HG02840 (cell line): ENCODE results near the gene SPON1.

Experiments used
- ATAC-seq: cut with Tn5 transposase; IDR thresholded peaks from one replicate; pipeline ENCODE4 v1.9.1; 2021; ENCODE audit warnings: mild to moderate bottlenecking, moderate library complexity, moderate number of reproducible peaks; ENCODE audit not compliant: unreplicated experiment, low FRiP score

The SPON1 gene

DNA sequence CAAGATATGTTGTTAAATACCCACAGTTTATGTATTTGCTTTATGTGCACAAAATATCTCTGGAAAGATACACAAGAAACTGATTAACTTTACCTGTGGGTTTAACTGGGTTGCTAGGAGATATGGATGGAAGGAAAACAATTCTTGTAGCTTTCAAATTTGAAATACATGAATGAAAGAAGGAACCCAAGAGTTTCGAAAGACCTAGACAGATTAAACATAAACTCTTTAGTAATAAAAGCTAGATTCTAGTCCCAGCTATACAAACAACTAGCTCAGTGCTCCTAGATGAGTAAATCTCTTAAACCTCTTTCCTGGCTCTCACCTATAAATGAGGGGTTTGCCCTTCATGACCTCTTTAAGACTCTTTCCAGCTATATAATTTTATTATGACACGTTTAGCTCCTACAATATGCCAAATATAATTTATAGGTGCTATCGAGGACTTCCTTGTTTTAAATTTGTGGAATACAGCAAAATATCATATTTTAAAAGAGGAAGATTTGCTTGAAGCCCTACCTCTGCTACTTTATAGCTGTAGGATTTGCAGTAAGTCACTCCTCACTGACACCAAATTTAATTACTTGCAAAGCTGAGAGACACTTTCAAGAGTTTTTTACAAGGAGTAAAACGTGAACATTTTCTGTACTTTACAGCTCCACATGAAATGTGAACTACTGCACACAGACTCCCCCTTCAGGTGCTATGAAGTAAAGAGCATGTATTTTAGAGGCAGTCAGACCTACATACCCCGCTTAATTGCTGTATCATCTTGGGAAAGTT, 345.8 kb downstream of the SPON1 start:
- no peak for ATAC-seq

DNA sequence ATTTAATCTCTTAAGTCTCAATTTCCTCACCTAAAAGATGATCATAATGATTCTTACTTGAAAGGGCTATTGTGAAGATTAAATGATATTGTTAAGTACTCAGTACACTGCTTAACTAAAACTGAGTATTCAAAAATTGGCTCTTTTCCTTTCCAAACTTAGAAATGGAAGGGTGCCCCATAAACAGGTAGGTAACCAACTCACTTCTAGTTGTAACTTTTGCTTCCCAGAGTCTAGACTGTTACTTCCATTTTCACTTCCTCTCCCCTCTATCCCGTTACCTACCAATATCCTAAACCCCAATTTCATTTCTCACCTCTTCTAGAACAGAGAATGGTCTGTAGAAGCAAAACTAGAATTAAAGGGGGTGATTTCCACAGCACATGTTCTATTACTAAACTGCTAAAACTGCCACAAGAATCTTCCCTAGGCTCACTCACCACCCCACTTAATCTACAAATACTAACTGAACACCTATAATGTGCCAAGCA, 346.4 kb downstream of the SPON1 start:
- ATAC-seq, result no peak

DNA sequence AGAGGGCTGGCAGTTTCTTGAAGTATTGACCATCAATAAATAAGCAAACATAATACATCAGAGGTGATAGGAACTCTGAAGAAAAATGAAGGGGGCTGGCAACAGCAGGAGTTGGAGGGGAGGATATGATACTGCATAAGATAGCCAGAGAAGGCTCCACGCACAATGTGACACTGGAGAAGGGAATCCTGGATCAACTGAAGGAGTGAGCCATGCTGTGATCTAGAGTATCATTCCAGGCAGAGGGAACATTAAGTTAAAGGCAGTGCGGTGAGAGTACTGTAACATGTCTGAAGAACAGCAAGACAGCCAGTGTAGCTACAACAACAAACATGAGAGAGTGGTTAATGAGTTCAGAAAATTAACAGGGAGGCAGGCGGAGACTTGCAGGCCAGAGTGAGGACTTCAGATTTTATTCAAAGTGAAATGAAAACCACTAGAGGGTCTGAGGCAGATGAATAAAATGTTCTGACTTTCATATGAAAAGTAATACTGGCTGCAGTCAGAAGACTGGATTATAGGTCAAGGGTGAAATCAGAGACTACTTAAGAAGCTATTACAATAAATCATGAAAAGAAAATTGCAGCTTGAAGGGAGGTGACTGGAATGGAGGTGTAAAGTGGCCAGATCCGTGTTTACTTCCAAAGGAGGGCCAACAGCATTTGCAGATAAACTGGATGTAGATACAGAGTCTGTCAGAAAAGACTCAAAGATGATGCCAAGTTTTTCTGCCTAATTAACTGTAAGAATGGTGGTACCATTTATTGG, 347.1 kb downstream of the SPON1 start:
- no peak for ATAC-seq

DNA sequence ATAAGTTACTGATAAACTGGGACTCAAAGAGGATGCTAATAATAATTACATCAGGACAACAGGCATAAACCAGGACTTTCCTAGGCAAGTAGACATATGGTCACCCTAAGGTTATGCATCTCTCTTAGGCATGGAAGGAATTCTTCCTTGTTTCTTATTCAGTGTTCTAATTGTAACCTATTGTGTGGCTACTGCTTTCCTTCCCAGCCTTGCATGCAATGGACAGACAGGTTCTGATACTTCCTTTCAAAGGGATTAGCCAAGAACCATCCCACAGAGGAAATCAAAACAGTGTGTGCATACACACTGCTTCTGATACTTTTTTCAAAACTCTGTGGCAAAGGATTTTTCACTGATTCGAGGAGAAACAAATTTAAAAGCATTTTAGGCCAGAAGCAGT, 348.2 kb downstream of the SPON1 start:
- no peak for ATAC-seq

DNA sequence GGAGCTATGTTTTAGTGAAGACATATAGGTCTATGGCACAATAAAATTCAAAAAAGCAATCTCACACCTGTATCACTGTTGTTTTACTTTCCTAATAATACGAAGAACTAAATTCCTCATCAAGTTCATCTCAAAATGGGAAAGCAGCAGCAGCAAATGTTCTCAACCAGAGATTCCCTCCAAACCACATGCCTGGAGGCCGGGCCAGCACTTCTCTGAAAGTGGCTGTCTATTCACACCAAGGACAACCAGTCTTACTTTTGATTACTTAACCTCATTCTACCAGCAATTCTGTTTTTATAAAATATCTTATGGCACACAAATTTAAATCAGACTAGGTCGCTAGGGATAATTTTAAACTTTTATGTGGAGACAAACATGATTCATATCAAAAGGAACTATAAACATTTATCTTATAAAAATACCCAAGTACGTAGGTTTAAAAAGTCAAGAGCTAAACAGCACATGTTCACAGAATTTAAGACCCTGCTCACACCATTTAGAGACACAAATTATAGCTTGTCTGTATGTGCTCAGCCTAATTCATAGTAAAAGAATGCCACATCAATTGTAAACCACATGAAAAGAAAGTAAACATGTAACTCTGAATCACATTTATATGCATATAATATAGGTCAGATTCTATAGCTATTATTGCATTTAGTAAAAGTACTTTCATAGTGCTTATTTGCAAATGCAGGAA, 350.4 kb downstream of the SPON1 start:
- no peak for ATAC-seq

DNA sequence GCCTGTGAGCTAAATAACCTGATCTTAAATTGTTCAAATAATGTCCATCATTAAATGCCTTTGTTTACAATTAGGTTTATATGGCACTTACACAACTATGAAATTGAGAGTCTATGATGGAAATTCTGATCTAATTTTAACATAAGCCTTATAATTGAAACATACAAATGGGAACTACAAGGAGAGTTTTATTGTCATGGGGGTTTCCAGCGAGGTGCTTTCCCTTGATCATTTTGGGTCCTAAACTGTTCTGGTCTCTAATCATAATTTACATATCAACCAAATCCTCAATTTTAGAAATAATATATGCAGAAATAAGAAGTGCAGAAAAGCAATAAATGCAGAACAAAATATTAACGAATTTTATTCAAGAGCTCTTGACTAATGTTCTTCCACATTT, 351.6 kb downstream of the SPON1 start:
- ATAC-seq, result no peak

DNA sequence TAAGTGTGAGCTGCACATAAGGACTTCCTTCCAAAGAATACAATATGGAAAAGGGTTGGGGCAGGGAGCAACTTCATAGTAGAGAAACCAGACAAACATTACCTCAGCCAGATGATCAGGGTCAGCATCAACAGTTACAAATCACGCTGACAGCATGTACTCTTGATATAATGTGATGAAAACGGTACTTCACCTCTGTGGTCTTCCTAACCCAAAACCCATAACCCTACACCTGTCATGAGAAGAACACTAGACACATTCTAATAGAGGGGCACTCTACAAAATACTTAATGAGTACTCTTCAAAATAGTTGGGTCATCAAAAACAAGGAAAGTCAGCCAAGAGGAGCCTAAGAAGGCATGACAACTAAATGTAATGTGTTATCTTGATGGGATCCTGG, 352.6 kb downstream of the SPON1 start:
- ATAC-seq, result no peak
